SU-DHL-6 (cell line): ENCODE results near the gene TNPO1.

Source experiments
- H2AFZ ChIP-seq: fragments of 200-600 bp; sonication (generic); 2 replicates; pipeline ENCODE4 v1.6.1; 2014; ENCODE audit warnings: low read depth, mild to moderate bottlenecking, moderate library complexity, mixed read lengths, antibody characterized with exemption, low read length; ENCODE audit not compliant: severe bottlenecking
- H3F3A ChIP-seq: fragments of 200-600 bp; shearing (Covaris generic); 2 replicates; pipeline ENCODE4 v1.6.0; 2016; ENCODE audit warnings: antibody characterized with exemption, mild to moderate bottlenecking; ENCODE audit not compliant: insufficient read depth
- H3K27ac ChIP-seq: fragments of 200-600 bp; sonication (generic); 2 replicates; pipeline ENCODE4 v1.5.1; 2016; ENCODE audit warnings: low read depth, mild to moderate bottlenecking, low read length, moderate library complexity, mixed read lengths
- H3K27me3 ChIP-seq: fragments of 200-600 bp; sonication (generic), shearing (Covaris generic); 2 replicates; pipeline ENCODE4 v1.6.0; 2014; ENCODE audit warnings: mild to moderate bottlenecking, low read length
- H3K36me3 ChIP-seq: fragments of 200-600 bp; sonication (generic); 2 replicates; pipeline ENCODE4 v1.6.1; 2014; ENCODE audit warnings: mild to moderate bottlenecking, low read length, mixed read lengths
- H3K4me2 ChIP-seq: fragments of 300-600, 200-600 bp; shearing (Covaris generic), sonication (generic); 2 replicates; pipeline ENCODE4 v1.6.0; 2014; ENCODE audit warnings: low read length, low read depth, mild to moderate bottlenecking; ENCODE audit not compliant: poor library complexity, severe bottlenecking
- H3K4me3 ChIP-seq: fragments of 200-600 bp; sonication (generic); 2 replicates; pipeline ENCODE4 v1.5.1; 2014; ENCODE audit warnings: antibody characterized with exemption, low read length, mild to moderate bottlenecking, mixed read lengths; ENCODE audit not compliant: insufficient read depth, poor library complexity, severe bottlenecking
- H3K79me2 ChIP-seq: fragments of 200-600 bp; sonication (generic); 2 replicates; pipeline ENCODE4 v1.6.1; 2014; ENCODE audit warnings: mild to moderate bottlenecking, low read length, moderate library complexity; ENCODE audit not compliant: insufficient read depth
- H3K9ac ChIP-seq: fragments of 200-600 bp; sonication (generic); 2 replicates; pipeline ENCODE4 v1.7.0; 2014; ENCODE audit warnings: mild to moderate bottlenecking, low read length
- H3K9me2 ChIP-seq: fragments of 200-600 bp; sonication (generic); replicated peaks from 2 replicates; pipeline ENCODE4 v1.6.1; 2014; ENCODE audit warnings: low read length; ENCODE audit not compliant: insufficient read depth
- H3K9me3 ChIP-seq: fragments of 200-600 bp; sonication (generic); 2 replicates; pipeline ENCODE4 v1.6.1; 2014; ENCODE audit warnings: low read length, mixed read lengths; ENCODE audit not compliant: insufficient read depth
- H4K20me1 ChIP-seq: fragments of 200-600 bp; sonication (generic); 2 replicates; pipeline ENCODE4 v1.6.1; 2014; ENCODE audit warnings: low read depth, mild to moderate bottlenecking, antibody characterized with exemption, low read length, moderate library complexity, mixed read lengths
- CTCF ChIP-seq: fragments of 200-600 bp; sonication (generic); IDR thresholded peaks from one replicate; pipeline ENCODE4 v1.5.1; 2017; ENCODE audit warnings: antibody characterized with exemption, mild to moderate bottlenecking, low read length, moderate library complexity; ENCODE audit not compliant: insufficient read depth, poor library complexity, severe bottlenecking
- EZH2phosphoT487 ChIP-seq: fragments of 200-600 bp; sonication (generic), shearing (Covaris generic); conservative IDR thresholded peaks from 2 replicates; pipeline ENCODE4 v1.6.1; 2018; ENCODE audit warnings: mild to moderate bottlenecking, antibody characterized with exemption, low read length, moderate library complexity, mixed read lengths

Gene TNPO1

GRCh38 chr5:72854419-72854818 is 38.0 kb downstream of the TNPO1 start:
- Histone ChIP-seq H3K36me3 (peaks cover 72% of the 10 kb centered on the region), H3K9me2 (no peaks in the 10 kb centered on the region), H3K79me2 (peaks cover 98% of the 10 kb centered on the region), H2AFZ (no peak overlapping the region), H3F3A (no peaks in the 10 kb centered on the region; the same call in 1 of the 2 replicates), H4K20me1 (peaks cover 60% of the 10 kb centered on the region), H3K4me3 (no peak overlapping the region), H3K9me3 (no peaks in the 10 kb centered on the region), H3K4me2 (no peak overlapping the region), H3K9ac (no peak overlapping the region), H3K27me3 (no peaks in the 10 kb centered on the region), H3K27ac (no peak overlapping the region)
- TF ChIP-seq EZH2phosphoT487 (no peak), CTCF (no peak)

DNA sequence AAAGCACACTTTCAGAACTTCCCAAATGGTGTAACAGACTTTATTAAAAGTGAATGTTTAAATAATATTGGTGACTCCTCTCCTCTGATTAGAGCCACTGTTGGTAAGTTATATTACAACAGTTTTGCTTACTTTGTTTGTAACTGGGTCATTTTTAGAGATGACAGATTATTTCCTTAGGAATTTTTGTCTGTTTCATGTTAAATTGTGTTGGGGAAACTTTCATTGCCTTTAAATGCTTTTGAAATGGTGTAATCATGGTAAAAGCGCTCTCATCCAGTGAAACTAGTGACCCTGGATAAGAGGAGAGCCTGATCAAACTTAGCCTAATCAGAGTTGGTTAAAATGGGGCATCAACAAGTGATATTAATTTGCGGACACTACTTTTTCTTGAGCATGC is 39.4 kb downstream of the TNPO1 start:
- no peak overlapping the region for H3K27ac ChIP-seq
- H3K9me2 ChIP-seq = no peaks in the 10 kb centered on the region
- H3K4me2 ChIP-seq = no peak overlapping the region
- H4K20me1 ChIP-seq = peaks cover 51% of the 10 kb centered on the region
- no peak overlapping the region for H3K9ac ChIP-seq
- H3K36me3 ChIP-seq = peaks cover 78% of the 10 kb centered on the region
- H3K9me3 ChIP-seq = no peaks in the 10 kb centered on the region
- H3K4me3 ChIP-seq = no peak overlapping the region
- no peak overlapping the region for H2AFZ ChIP-seq
- TF ChIP-seq CTCF (no peak), EZH2phosphoT487 (no peak)
- peaks cover 3% of the 10 kb centered on the region; the same call in 1 of the 2 replicates for H3F3A ChIP-seq
- H3K79me2 ChIP-seq = peaks cover 98% of the 10 kb centered on the region
- no peaks in the 10 kb centered on the region for H3K27me3 ChIP-seq

GRCh38 chr5:72857396-72857795 is 40.9 kb downstream of the TNPO1 start:
- no peaks in the 10 kb centered on the region for H3K9me3 ChIP-seq
- no peak overlapping the region for H3K4me2 ChIP-seq
- no peak overlapping the region for H2AFZ ChIP-seq
- H4K20me1 ChIP-seq = peaks cover 35% of the 10 kb centered on the region
- H3K27me3 ChIP-seq = no peaks in the 10 kb centered on the region
- H3K36me3 ChIP-seq = peaks cover 70% of the 10 kb centered on the region
- no peak overlapping the region for H3K4me3 ChIP-seq
- H3F3A ChIP-seq = peaks cover 3% of the 10 kb centered on the region; the same call in 1 of the 2 replicates
- no peak for TF ChIP-seq CTCF
- peaks cover 92% of the 10 kb centered on the region for H3K79me2 ChIP-seq
- H3K9me2 ChIP-seq = no peaks in the 10 kb centered on the region
- H3K9ac ChIP-seq = no peak overlapping the region
- no peak overlapping the region for H3K27ac ChIP-seq
